ENCODE data around the gene IFT81. TPM values are rescaled to one million over a fixed set of nuclear protein-coding genes. Genes with fewer than 3 reads are reported as not detected.

IFT81 gene
- total RNA-seq, 1 donor from 2014 or later = 13.1 TPM

DNA sequence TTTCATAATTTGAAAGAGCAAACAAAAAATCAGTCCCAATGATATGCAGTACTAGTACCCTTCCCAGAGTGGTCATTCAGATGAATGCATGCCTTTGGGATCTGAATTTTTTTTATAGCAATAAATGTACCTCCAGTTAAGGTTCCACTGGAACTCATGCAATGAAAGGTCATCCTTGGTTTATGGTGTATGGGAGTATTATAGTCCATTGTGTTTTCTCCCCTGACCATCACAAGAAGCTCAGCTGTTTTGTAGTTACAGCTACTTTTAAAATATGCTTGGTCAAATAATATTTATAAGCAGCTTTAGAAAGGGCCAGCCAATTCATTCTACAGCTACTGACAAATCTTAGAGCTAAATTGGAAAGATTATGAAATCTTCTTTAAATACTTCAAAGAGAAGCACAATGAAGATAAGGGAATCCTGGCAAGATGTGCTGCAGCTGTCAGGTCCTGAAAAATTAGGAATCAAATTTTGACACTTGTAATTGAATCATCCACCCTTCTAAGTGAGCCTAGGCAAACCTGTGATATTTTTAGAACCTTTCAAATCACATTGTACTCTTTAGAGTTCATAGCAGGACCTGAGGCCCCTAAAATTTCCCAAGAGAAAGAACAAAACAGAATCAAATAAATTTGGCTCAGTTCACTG is 46.5 kb downstream of the IFT81 start:
- H3K27ac Mint-ChIP-seq (ENCODE audit: unreplicated experiment) = no peak overlapping the region
- H3K36me3 Mint-ChIP-seq (ENCODE audit: unreplicated experiment) = peaks cover 22% of the 10 kb centered on the region
- no peak for DNase-seq (ENCODE audit: extremely low spot score, unreplicated experiment)
- TF ChIP-seq, protein P1, sequence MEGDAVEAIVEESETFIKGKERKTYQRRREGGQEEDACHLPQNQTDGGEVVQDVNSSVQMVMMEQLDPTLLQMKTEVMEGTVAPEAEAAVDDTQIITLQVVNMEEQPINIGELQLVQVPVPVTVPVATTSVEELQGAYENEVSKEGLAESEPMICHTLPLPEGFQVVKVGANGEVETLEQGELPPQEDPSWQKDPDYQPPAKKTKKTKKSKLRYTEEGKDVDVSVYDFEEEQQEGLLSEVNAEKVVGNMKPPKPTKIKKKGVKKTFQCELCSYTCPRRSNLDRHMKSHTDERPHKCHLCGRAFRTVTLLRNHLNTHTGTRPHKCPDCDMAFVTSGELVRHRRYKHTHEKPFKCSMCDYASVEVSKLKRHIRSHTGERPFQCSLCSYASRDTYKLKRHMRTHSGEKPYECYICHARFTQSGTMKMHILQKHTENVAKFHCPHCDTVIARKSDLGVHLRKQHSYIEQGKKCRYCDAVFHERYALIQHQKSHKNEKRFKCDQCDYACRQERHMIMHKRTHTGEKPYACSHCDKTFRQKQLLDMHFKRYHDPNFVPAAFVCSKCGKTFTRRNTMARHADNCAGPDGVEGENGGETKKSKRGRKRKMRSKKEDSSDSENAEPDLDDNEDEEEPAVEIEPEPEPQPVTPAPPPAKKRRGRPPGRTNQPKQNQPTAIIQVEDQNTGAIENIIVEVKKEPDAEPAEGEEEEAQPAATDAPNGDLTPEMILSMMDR (IDR thresholded peaks at IDR 0.05) = no peak
- no peaks in the 10 kb centered on the region for H3K4me1 Mint-ChIP-seq (ENCODE audit: unreplicated experiment)
- H3K4me3 Mint-ChIP-seq (ENCODE audit: unreplicated experiment) = no peak overlapping the region
- no peaks in the 10 kb centered on the region for H3K27me3 Mint-ChIP-seq (ENCODE audit: unreplicated experiment)
- H3K9me3 Mint-ChIP-seq (ENCODE audit: unreplicated experiment) = no peaks in the 10 kb centered on the region

DNA sequence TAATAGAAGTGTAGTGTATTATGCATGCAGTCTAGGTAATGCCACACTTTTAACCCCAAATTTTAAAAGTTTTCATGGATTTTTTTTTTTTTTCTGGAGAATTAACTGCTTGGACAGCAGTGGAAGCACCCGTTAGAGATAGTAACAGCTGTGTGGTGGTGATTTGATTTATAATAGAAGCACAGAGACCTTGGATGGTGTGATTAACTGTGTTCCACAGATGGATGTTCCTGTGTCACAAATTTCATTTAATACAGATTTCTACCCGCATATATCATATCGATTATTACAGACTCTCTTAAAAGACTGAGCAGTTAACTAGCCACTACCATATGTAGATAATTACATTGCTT is 47.0 kb downstream of the IFT81 start:
- TF ChIP-seq, protein P1 (IDR thresholded peaks at IDR 0.05) = no peak
- Mint-ChIP-seq H3K4me3 (ENCODE audit: unreplicated experiment) (no peak overlapping the region), H3K9me3 (ENCODE audit: unreplicated experiment) (no peaks in the 10 kb centered on the region), H3K36me3 (ENCODE audit: unreplicated experiment) (peaks cover 22% of the 10 kb centered on the region), H3K27me3 (ENCODE audit: unreplicated experiment) (no peaks in the 10 kb centered on the region), H3K27ac (ENCODE audit: unreplicated experiment) (no peak overlapping the region), H3K4me1 (ENCODE audit: unreplicated experiment) (no peaks in the 10 kb centered on the region)
- no peak for DNase-seq (ENCODE audit: extremely low spot score, unreplicated experiment)

DNA sequence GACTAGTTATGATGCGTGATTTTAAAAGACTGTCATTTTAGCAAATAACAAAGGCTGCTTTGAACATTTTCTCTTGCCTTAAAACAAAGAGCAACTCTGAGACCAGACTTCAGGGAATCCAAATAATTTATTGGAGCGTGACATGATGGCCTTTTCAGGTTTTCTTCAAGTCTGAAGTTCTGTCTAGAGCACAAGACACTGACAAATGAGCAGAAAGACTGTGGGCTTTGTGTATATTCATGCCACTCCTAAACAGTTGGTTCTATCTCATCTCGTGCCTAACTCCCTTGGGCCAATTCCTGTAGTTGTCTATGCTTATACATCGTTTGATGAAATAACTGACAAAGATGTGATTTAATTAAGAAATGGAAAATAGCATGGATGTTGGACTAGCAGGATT is 47.5 kb downstream of the IFT81 start:
- TF ChIP-seq, protein P1 (IDR thresholded peaks at IDR 0.05) = no peak
- Mint-ChIP-seq H3K4me1 (ENCODE audit: unreplicated experiment) (peaks cover 3% of the 10 kb centered on the region), H3K27me3 (ENCODE audit: unreplicated experiment) (no peaks in the 10 kb centered on the region), H3K4me3 (ENCODE audit: unreplicated experiment) (no peak overlapping the region), H3K9me3 (ENCODE audit: unreplicated experiment) (no peaks in the 10 kb centered on the region), H3K27ac (ENCODE audit: unreplicated experiment) (no peak overlapping the region), H3K36me3 (ENCODE audit: unreplicated experiment) (peaks cover 22% of the 10 kb centered on the region)
- DNase-seq (ENCODE audit: extremely low spot score, unreplicated experiment) = no peak

DNA sequence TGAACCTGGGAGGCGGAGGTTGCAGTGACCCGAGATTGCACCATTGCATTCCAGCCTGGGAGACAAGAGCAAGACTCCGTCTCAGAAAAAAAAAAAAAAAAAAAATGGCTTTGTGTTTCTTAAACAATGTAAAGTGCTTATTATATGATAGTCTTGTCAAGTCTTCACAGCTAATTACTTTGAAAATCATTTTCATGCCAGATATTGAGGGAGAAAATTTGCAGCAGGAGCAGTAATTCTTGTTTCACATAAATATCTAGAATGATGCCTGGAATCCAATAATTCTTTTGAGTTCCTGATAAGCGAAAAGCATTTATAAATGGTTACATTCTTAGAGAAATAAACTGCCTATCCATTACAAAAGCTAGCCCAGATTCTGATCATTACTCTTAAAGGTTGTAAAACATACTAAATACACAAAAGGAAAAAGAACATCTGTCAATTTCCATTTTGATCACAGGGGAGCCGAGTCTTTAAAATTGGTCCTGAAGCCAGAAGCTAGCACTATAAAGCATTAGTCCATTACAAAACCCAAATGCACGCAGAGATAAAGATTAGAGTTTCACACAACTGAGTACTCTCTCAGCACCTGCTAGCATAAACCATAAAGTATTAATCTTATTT is 50.3 kb downstream of the IFT81 start:
- no peak for DNase-seq (ENCODE audit: extremely low spot score, unreplicated experiment)
- no peaks in the 10 kb centered on the region for H3K27me3 Mint-ChIP-seq (ENCODE audit: unreplicated experiment)
- H3K4me3 Mint-ChIP-seq (ENCODE audit: unreplicated experiment) = no peak overlapping the region
- H3K4me1 Mint-ChIP-seq (ENCODE audit: unreplicated experiment) = peaks cover 13% of the 10 kb centered on the region
- no peaks in the 10 kb centered on the region for H3K9me3 Mint-ChIP-seq (ENCODE audit: unreplicated experiment)
- peaks cover 14% of the 10 kb centered on the region for H3K36me3 Mint-ChIP-seq (ENCODE audit: unreplicated experiment)
- TF ChIP-seq, protein P1 (IDR thresholded peaks at IDR 0.05) = no peak
- no peak overlapping the region for H3K27ac Mint-ChIP-seq (ENCODE audit: unreplicated experiment)

DNA sequence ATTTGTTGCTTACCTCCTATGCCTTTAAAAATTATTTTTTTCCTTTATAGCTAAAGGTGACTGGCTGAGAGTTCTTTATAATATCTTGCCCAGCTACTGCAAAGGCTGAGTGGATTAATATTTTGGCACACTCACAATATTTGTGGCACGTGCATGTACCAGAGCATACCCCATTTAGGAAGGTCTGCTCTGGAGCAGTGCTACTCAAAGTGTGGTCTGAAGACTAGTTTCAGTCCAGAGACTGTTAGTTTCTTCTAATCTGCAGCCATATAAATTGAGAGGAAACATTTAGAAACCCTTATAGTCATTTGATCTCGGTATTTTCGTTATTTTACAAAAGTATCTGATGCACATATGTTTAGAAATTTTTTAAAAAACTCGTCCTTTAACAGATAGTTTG is 51.0 kb downstream of the IFT81 start:
- DNase-seq (ENCODE audit: extremely low spot score, unreplicated experiment) = no peak

More for the DNA sequence above, 51.0 kb downstream of the IFT81 start:
- Mint-ChIP-seq H3K36me3 (ENCODE audit: unreplicated experiment) (peaks cover 13% of the 10 kb centered on the region), H3K4me1 (ENCODE audit: unreplicated experiment) (peaks cover 17% of the 10 kb centered on the region), H3K27me3 (ENCODE audit: unreplicated experiment) (no peaks in the 10 kb centered on the region), H3K4me3 (ENCODE audit: unreplicated experiment) (no peak overlapping the region), H3K9me3 (ENCODE audit: unreplicated experiment) (no peaks in the 10 kb centered on the region), H3K27ac (ENCODE audit: unreplicated experiment) (no peak overlapping the region)
- TF ChIP-seq, protein P1 (IDR thresholded peaks at IDR 0.05) = no peak
